Breast epithelium (tissue), 4 donors: ENCODE data around the gene GOLGA8R. TPM values are rescaled to one million over a fixed set of nuclear protein-coding genes. Genes with fewer than 3 reads are reported as not detected.
"Not testable (repeated sequence)": the region's sequence is repeated elsewhere in the genome, so short reads cannot be mapped to it uniquely, and the experiment has no call there.

Experiments used
- DNase-seq, 2 donors: peaks; one replicate each; pipeline ENCODE4 v3.0.0-alpha.2; 2019; ENCODE audit warnings: low spot score in 2 of 2
- H3K27ac ChIP-seq, 2 donors: fragments of 200-600 bp; sonication (generic) in 1 of 2; one replicate each; pipeline ENCODE4 v1.5.1; 2016 to 2019; ENCODE audit warnings: mild to moderate bottlenecking in 1 of 2
- H3K27me3 ChIP-seq, 2 donors: fragments of 200-600 bp; sonication (generic) in 1 of 2; one replicate each; pipeline versions ENCODE4 v1.5.1 to v1.6.0; 2017 to 2019; ENCODE audit warnings: control low read depth in 1 of 2, mild to moderate bottlenecking in 1 of 2
- H3K36me3 ChIP-seq: fragments of 200-600 bp; one replicate; pipeline ENCODE4 v1.5.1; 2019
- H3K4me1 ChIP-seq, 2 donors: fragments of 200-600 bp; sonication (generic); one replicate each; pipeline ENCODE4 v1.5.1; 2016 to 2019; ENCODE audit warnings: control low read depth in 1 of 2
- H3K4me3 ChIP-seq, 3 donors: fragments of 200-600 bp; sonication (generic); 1 replicate in 2 of 3; 2 replicates in 1 of 3; pipeline ENCODE4 v1.5.1; 2016 to 2019; ENCODE audit warnings: mild to moderate bottlenecking in 3 of 3, moderate library complexity in 2 of 3
- H3K9me3 ChIP-seq, 2 donors: fragments of 200-600 bp; sonication (generic) in 1 of 2; one replicate each; pipeline ENCODE4 v1.5.1; 2016 to 2019; ENCODE audit warnings: control low read depth in 1 of 2
- intact Hi-C: fragments of 100-400 bp; cut with DNase I; formaldehyde crosslinking; loops from one replicate; pipeline ENCODE4 v1.15.1; 2023; ENCODE audit warnings: low total_unique reads
- total RNA-seq, 3 donors: library from RNA; depleted of rRNA; stranded (reverse); fragments of >200 nt; gene quantifications; one replicate each; pipeline ENCODE4 v1.1.0, GENCODE V29; 2016

Gene GOLGA8R
- total RNA-seq, 3 donors from 2014 or later = 4.2 to 5.6 (median 4.5) TPM

- H3K27ac ChIP-seq, intact Hi-C loops, H3K9me3 ChIP-seq, H3K4me3 ChIP-seq, H3K4me1 ChIP-seq, H3K36me3 ChIP-seq, H3K27me3 ChIP-seq, DNase-seq: not testable (repeated sequence)
These were observed 37.5 kb downstream of the GOLGA8R start for GRCh38 chr15:30376375-30377081.

GRCh38 chr15:30375872-30376271 lies 38.2 kb downstream of the GOLGA8R start:
- H3K36me3 ChIP-seq, DNase-seq, H3K4me1 ChIP-seq, H3K27ac ChIP-seq, H3K9me3 ChIP-seq, H3K27me3 ChIP-seq, H3K4me3 ChIP-seq, intact Hi-C loops: not testable (repeated sequence)

GRCh38 chr15:30374862-30375261 lies 39.2 kb downstream of the GOLGA8R start:
- intact Hi-C loops, H3K4me3 ChIP-seq, H3K27ac ChIP-seq, H3K27me3 ChIP-seq, H3K9me3 ChIP-seq, DNase-seq, H3K36me3 ChIP-seq, H3K4me1 ChIP-seq: not testable (repeated sequence)

- H3K9me3 ChIP-seq, DNase-seq, H3K4me3 ChIP-seq, H3K36me3 ChIP-seq, H3K27ac ChIP-seq, intact Hi-C loops, H3K27me3 ChIP-seq, H3K4me1 ChIP-seq: not testable (repeated sequence)
These were observed 45.8 kb downstream of the GOLGA8R start for GRCh38 chr15:30368271-30368670.

GRCh38 chr15:30367246-30367645 lies 46.8 kb downstream of the GOLGA8R start:
- peak in 1 of 2 donors; percentile 43 for DNase-seq
- intact Hi-C loops, H3K27ac ChIP-seq, H3K36me3 ChIP-seq, H3K4me1 ChIP-seq, H3K27me3 ChIP-seq, H3K9me3 ChIP-seq, H3K4me3 ChIP-seq: not testable (repeated sequence)

- H3K27me3 ChIP-seq, H3K4me1 ChIP-seq, H3K36me3 ChIP-seq, H3K4me3 ChIP-seq, DNase-seq, H3K9me3 ChIP-seq, intact Hi-C loops, H3K27ac ChIP-seq: not testable (repeated sequence)
These were observed 52.7 kb downstream of the GOLGA8R start for GRCh38 chr15:30361404-30361803.

GRCh38 chr15:30360990-30361389 lies 53.1 kb downstream of the GOLGA8R start:
- H3K4me3 ChIP-seq, H3K27ac ChIP-seq, intact Hi-C loops, H3K36me3 ChIP-seq, H3K4me1 ChIP-seq, DNase-seq, H3K9me3 ChIP-seq, H3K27me3 ChIP-seq: not testable (repeated sequence)

GRCh38 chr15:30355043-30355442 lies 59.0 kb downstream of the GOLGA8R start:
- intact Hi-C loops, H3K27ac ChIP-seq, H3K4me3 ChIP-seq, H3K9me3 ChIP-seq, H3K27me3 ChIP-seq, H3K36me3 ChIP-seq, H3K4me1 ChIP-seq, DNase-seq: not testable (repeated sequence)

Other genes with a start within 250 kb of the GOLGA8R start
- 1 to 10 TPM in 1 of 3 donors, under 1 TPM in 2; 0.73 to 3.3 (median 0.80) TPM for gene CHRFAM7A, start 20.7 kb downstream of the GOLGA8R start, total RNA-seq
- 1 to 10 TPM in 2 of 3 donors, under 1 TPM in 1; 0.59 to 4.3 (median 1.9) TPM for gene GOLGA8Q, start 137.8 kb upstream of the GOLGA8R start, total RNA-seq
- gene GOLGA8H, start 189.8 kb upstream of the GOLGA8R start, total RNA-seq = 1 to 10 TPM in 1 of 3 donors, under 1 TPM in 2; 0.16 to 1.6 (median 0.29) TPM